B cell (primary cell): ENCODE results near the gene PTN. TPM values are rescaled to one million over a fixed set of nuclear protein-coding genes. Genes with fewer than 3 reads are reported as not detected.

Experiments used
- ATAC-seq: fragments of 200-7000 bp; cut with Tn5 transposase; one replicate; pipeline ENCODE4 v1.10.0; 2021; ENCODE audit warnings: low read depth, mild to moderate bottlenecking, moderate number of reproducible peaks, moderate library complexity
- CTCF ChIA-PET: fragments of 350-600 bp; sonication (Branson Sonifier 250); formaldehyde crosslinking; loops from one replicate; lab custom pipeline; 2021; ENCODE audit warnings: antibody characterized with exemption, inconsistent platforms; lab: Charles Lee
- POLR2A ChIA-PET: fragments of 350-600 bp; sonication (Branson Sonifier 250); formaldehyde crosslinking; loops from one replicate; lab custom pipeline; 2021; ENCODE audit warnings: antibody characterized with exemption; lab: Charles Lee
- DNase-seq: peaks from one replicate; pipeline ENCODE4 v3.0.0; 2013
- H2AFZ ChIP-seq: 2 replicates; pipeline ENCODE4 v1.6.1; 2012; ENCODE audit warnings: mild to moderate bottlenecking, low read depth, low read length; ENCODE audit not compliant: insufficient read depth, poor library complexity, severe bottlenecking
- H3K27ac ChIP-seq, 2 donors: 1 replicate in 1 of 2; 2 replicates in 1 of 2; pipeline ENCODE4 v1.5.1; 2012 to 2013; ENCODE audit warnings: low read length in 2 of 2, mild to moderate bottlenecking in 2 of 2, moderate library complexity in 1 of 2
- H3K27me3 ChIP-seq, 4 experiments: fragments of 200-600 bp in 1 of 4; sonication (generic) in 1 of 4; replicated peaks in 1 of 4; 1 replicate in 2 of 4; 2 replicates in 2 of 4; pipeline versions ENCODE4 v1.6.1 to v1.7.0; 2013 to 2016; ENCODE audit warnings: low read length in 3 of 4, mild to moderate bottlenecking in 2 of 4, mixed read lengths in 1 of 4, moderate library complexity in 1 of 4; ENCODE audit not compliant: insufficient read depth in 4 of 4, control insufficient read depth in 3 of 4; ENCODE audit errors: control extremely low read depth in 1 of 4
- H3K36me3 ChIP-seq, 2 experiments: replicated peaks in 1 of 2; 1 replicate in 1 of 2; 2 replicates in 1 of 2; pipeline versions ENCODE4 v1.6.1 to v1.7.1; 2013; ENCODE audit warnings: low read length in 1 of 2; ENCODE audit not compliant: insufficient read depth in 2 of 2, control insufficient read depth in 1 of 2; ENCODE audit errors: control extremely low read depth in 1 of 2, extremely low read depth in 1 of 2
- H3K4me1 ChIP-seq, 2 donors: fragments of 200-600 bp in 1 of 2; sonication (generic) in 1 of 2; 1 replicate in 1 of 2; 2 replicates in 1 of 2; pipeline versions ENCODE4 v1.5.1 to v1.6.1; 2013 to 2017; ENCODE audit warnings: low read length in 2 of 2; ENCODE audit not compliant: control insufficient read depth in 2 of 2, insufficient read depth in 2 of 2
- H3K4me2 ChIP-seq: replicated peaks from 2 replicates; pipeline ENCODE3; 2012; ENCODE audit warnings: mild to moderate bottlenecking, low read depth, low read length; ENCODE audit not compliant: poor library complexity, severe bottlenecking
- H3K4me3 ChIP-seq, 5 experiments: fragments of 200-600 bp in 1 of 5; sonication (generic) in 1 of 5; 1 replicate in 3 of 5; 2 replicates in 2 of 5; pipeline versions ENCODE4 v1.5.1 to v1.7.0; 2011 to 2016; ENCODE audit warnings: low read length in 4 of 5, mild to moderate bottlenecking in 4 of 5, low read depth in 2 of 5, control low read depth in 1 of 5, moderate library complexity in 1 of 5; ENCODE audit not compliant: insufficient read depth in 1 of 5; ENCODE audit errors: control extremely low read depth in 1 of 5, extremely low read depth in 1 of 5
- H3K79me2 ChIP-seq: fragments of 200-600 bp; sonication (generic); one replicate; pipeline ENCODE4 v1.6.0; 2016; ENCODE audit warnings: low read length; ENCODE audit not compliant: control insufficient read depth, insufficient read depth
- H3K9ac ChIP-seq: fragments of 200-600 bp; sonication (generic); 2 replicates; pipeline ENCODE4 v1.6.1; 2017; ENCODE audit warnings: mild to moderate bottlenecking, low read length, moderate library complexity
- H3K9me3 ChIP-seq, 3 donors: one replicate each; pipeline versions ENCODE4 v1.6.1 to v1.7.1; 2013; ENCODE audit warnings: low read length in 2 of 3; ENCODE audit not compliant: control insufficient read depth in 2 of 3, insufficient read depth in 1 of 3; ENCODE audit errors: control extremely low read depth in 1 of 3
- H4K20me1 ChIP-seq: 2 replicates; pipeline ENCODE4 v1.6.0; 2012; ENCODE audit warnings: mild to moderate bottlenecking, low read length; ENCODE audit not compliant: insufficient read depth, control insufficient read depth, poor library complexity, severe bottlenecking
- H3K27ac Mint-ChIP-seq: one replicate; pipeline ENCODE4 v1.8.0; 2021; ENCODE audit warnings: mixed read lengths
- H3K27me3 Mint-ChIP-seq: one replicate; pipeline ENCODE4 v1.8.0; 2021; ENCODE audit warnings: mixed read lengths
- H3K4me1 Mint-ChIP-seq: one replicate; pipeline ENCODE4 v1.8.0; 2021; ENCODE audit warnings: mixed read lengths
- H3K4me3 Mint-ChIP-seq: one replicate; pipeline ENCODE4 v1.8.0; 2021; ENCODE audit warnings: mixed read lengths
- H3K9me3 Mint-ChIP-seq: one replicate; pipeline ENCODE4 v1.8.0; 2022; ENCODE audit warnings: mixed read lengths; ENCODE audit not compliant: insufficient read depth
- CTCF ChIP-seq: fragments of 200-600 bp; IDR thresholded peaks from one replicate; pipeline ENCODE4 v1.8.0; 2022; ENCODE audit warnings: antibody characterized with exemption, mild to moderate bottlenecking
- EZH2 ChIP-seq: IDR thresholded peaks from 2 replicates; pipeline ENCODE4 v1.6.1; 2012; ENCODE audit warnings: borderline replicate concordance, low read depth, mild to moderate bottlenecking, moderate library complexity, low read length; ENCODE audit not compliant: insufficient read depth, poor library complexity, severe bottlenecking
- WGBS: methylation state at CpG from one replicate; pipeline ENCODE4 v1.1.5; 2013; ENCODE audit warnings: missing lambda C conversion rate; ENCODE audit not compliant: insufficient coverage; 5-methylcytosine and 5-hydroxymethylcytosine counted together
- intact Hi-C: fragments of 100-400 bp; cut with micrococcal nuclease; formaldehyde crosslinking; loops from one replicate; pipeline ENCODE4 v1.10.0; 2022
- polyA plus RNA-seq: library from polyadenylated mRNA; depleted of rRNA; stranded (reverse); fragments of >200 nt; gene quantifications from 2 replicates; pipeline ENCODE4 v1.2.3, GENCODE V29; 2012
- total RNA-seq, 2 donors: library from RNA; stranded (reverse); fragments of 120-200 nt in 1 of 2; gene quantifications; 1 replicate in 1 of 2; 2 replicates in 1 of 2; pipeline versions ENCODE4 v1.2.3 to v1.2.4, GENCODE V29; 2013 to 2022

PTN gene
- total and polyA plus RNA-seq, 2 donors (not counting 1 experiment from before 2014, with no cell fraction given): not detected

DNA sequence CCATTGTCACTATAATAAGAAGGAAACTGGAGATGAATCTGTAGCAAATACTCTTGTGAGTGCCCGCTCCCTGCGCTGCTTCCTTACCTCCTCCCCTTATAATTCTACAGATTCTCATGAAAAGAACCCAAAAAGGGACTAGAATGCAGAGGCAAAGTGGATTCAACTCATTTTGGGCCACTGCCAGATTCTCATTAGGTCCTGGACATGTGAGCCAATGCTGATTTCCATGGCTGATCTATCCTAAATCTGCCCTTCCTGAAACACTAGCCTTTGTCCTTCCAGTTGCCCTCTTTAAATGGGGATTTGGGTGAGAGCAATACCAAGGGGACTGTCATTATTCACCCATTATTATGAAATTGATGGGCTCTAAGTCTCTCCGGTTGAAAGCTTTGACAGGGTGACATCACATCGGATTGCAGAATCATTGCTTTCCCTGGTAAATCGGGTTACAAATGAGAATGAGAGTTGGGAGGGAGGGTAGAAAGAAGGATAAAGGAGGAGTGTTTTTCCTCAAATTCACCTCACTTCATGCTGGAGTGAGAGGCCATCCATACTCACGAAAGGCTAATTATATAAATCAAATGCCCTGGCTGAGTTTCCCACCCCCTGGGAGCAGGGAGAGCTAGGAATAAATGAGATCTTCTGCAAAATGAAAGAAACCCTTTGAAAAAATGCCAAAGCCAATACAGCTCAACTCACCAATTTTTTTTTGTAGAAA lies 37.5 kb downstream of the PTN start:
- CTCF ChIA-PET: no interaction called here
- H2AFZ ChIP-seq: no peak overlapping the region
- intact Hi-C loops: no loop called here
- H3K9ac ChIP-seq: no peak overlapping the region
- H3K4me3 Mint-ChIP-seq: no peak overlapping the region
- H3K9me3 Mint-ChIP-seq: peaks cover 6% of the 10 kb centered on the region
- POLR2A ChIA-PET: no interaction called here
- H3K36me3 ChIP-seq: no peaks in the 10 kb centered on the region
- WGBS: no CpG with 5 or more reads among the region's 6 CpGs
- no peak overlapping the region for H3K4me2 ChIP-seq
- TF ChIP-seq EZH2 (no peak), CTCF (no peak)
- H3K4me1 ChIP-seq: no peaks in the 10 kb centered on the region
- H3K4me3 ChIP-seq: no peak overlapping the region
- no peaks in the 10 kb centered on the region for H3K27me3 ChIP-seq
- ATAC-seq (no peak), DNase-seq (no peak)
- peaks cover 0 to 2% (median 0%) of the 10 kb centered on the region in 3 donors for H3K9me3 ChIP-seq
- no peaks in the 10 kb centered on the region for H3K4me1 Mint-ChIP-seq
- no peak overlapping the region for H3K27ac Mint-ChIP-seq
- no peaks in the 10 kb centered on the region for H3K27me3 Mint-ChIP-seq
- H3K27ac ChIP-seq: no peak overlapping the region
- no peaks in the 10 kb centered on the region for H3K79me2 ChIP-seq
- H4K20me1 ChIP-seq: no peaks in the 10 kb centered on the region

GRCh38 chr7:137304624-137305235 lies 38.8 kb downstream of the PTN start:
- no peaks in the 10 kb centered on the region for H3K27me3 Mint-ChIP-seq
- no peak overlapping the region for H3K27ac Mint-ChIP-seq

More at GRCh38 chr7:137304624-137305235, 38.8 kb downstream of the PTN start:
- no peak overlapping the region for H3K4me3 Mint-ChIP-seq
- Histone ChIP-seq H3K79me2 (no peaks in the 10 kb centered on the region), H3K27ac (no peak overlapping the region), H3K27me3 (no peaks in the 10 kb centered on the region), H2AFZ (no peak overlapping the region), H4K20me1 (no peaks in the 10 kb centered on the region), H3K9me3 (no peaks in the 10 kb centered on the region), H3K4me3 (no peak overlapping the region), H3K36me3 (no peaks in the 10 kb centered on the region), H3K4me2 (no peak overlapping the region), H3K9ac (no peak overlapping the region), H3K4me1 (no peaks in the 10 kb centered on the region)
- TF ChIP-seq CTCF (no peak), EZH2 (no peak)
- WGBS: 88% methylated on average over 5 of the region's 9 CpGs
- DNase-seq (no peak), ATAC-seq (no peak)
- ChIA-PET POLR2A (no interaction called here), CTCF (no interaction called here)
- peaks cover 9% of the 10 kb centered on the region for H3K9me3 Mint-ChIP-seq
- H3K4me1 Mint-ChIP-seq: no peaks in the 10 kb centered on the region
- intact Hi-C loops: no loop called here
